OCI-LY1 (cell line): ENCODE measurements around the gene SLC6A9.

ENCODE experiments used
- EZH2 ChIP-seq: fragments of 200-600 bp; sonication (generic), shearing (Covaris generic); IDR thresholded peaks from 2 replicates; pipeline ENCODE4 v1.8.0; 2017; ENCODE audit warnings: borderline replicate concordance, mixed run types, mild to moderate bottlenecking, antibody characterized with exemption, low read length, moderate library complexity, mixed read lengths
- TF ChIP-seq, protein P1 (sequence below): fragments of 200-600 bp; sonication (generic), shearing (Covaris generic); IDR thresholded peaks from 2 replicates; pipeline ENCODE4 v1.5.1; 2017; ENCODE audit warnings: mild to moderate bottlenecking, antibody characterized with exemption, low read length, moderate library complexity, mixed read lengths

- TF ChIP-seq, protein P1, sequence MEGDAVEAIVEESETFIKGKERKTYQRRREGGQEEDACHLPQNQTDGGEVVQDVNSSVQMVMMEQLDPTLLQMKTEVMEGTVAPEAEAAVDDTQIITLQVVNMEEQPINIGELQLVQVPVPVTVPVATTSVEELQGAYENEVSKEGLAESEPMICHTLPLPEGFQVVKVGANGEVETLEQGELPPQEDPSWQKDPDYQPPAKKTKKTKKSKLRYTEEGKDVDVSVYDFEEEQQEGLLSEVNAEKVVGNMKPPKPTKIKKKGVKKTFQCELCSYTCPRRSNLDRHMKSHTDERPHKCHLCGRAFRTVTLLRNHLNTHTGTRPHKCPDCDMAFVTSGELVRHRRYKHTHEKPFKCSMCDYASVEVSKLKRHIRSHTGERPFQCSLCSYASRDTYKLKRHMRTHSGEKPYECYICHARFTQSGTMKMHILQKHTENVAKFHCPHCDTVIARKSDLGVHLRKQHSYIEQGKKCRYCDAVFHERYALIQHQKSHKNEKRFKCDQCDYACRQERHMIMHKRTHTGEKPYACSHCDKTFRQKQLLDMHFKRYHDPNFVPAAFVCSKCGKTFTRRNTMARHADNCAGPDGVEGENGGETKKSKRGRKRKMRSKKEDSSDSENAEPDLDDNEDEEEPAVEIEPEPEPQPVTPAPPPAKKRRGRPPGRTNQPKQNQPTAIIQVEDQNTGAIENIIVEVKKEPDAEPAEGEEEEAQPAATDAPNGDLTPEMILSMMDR = no peak
- no peak for TF ChIP-seq EZH2
Measured at GRCh38 chr1:43991476-43992231, 39.6 kb downstream of the SLC6A9 start, which contains the start of gene CCDC24.
